Measurements from ENCODE around the gene DCAF6.

DNA sequence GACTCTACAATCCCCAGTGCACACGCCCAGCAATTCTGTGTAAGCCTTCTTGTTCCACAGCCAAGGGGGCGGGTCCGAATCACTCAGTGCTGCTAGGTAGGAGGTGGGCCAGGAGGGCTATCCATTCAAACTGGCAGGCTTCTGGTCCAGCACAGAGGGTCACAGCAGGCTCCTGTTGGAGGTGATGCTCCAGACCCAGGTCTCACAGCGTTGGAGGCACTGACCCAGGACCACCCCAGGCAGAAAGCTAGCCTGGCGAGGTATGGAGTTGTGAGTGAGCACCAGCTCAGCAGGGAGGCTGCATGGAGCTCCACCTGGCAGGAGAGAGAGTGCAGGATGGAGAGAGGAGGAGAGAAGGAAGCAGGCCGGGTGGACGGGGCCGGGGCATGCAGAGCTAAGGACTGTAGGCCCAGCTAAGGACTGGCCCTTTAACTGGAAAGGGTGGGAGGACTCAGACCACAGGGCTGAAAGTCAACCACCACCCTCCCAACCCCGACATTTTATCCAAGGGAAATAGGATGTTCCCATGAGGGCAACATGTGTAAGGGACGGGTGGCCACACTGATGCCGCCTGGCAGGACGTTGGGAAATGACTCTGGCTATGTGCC is 161.5 kb downstream of the DCAF6 start:
- no peak for TF ChIP-seq POLR2AphosphoS5 (IDR thresholded peaks at IDR 0.05; ENCODE audit: low read depth, low read length)
- TF ChIP-seq POLR2A (IDR thresholded peaks at IDR 0.05; ENCODE audit: low read depth, low read length) = no peak
